NB4 (cell line): ENCODE data around the gene SLC4A1.

Experiments used
- DNase-seq: peaks from one replicate; pipeline ENCODE4 v3.0.0; 2010; ENCODE audit warnings: low read depth
- H3K4me3 ChIP-seq: one replicate; pipeline ENCODE4 v1.5.1; 2011; ENCODE audit warnings: mild to moderate bottlenecking, low read depth, low read length, moderate library complexity
- CTCF ChIP-seq: IDR thresholded peaks from one replicate; pipeline ENCODE4 v1.5.1; 2012; ENCODE audit warnings: low read depth, low read length
- MAX ChIP-seq: IDR thresholded peaks from 2 replicates; pipeline ENCODE4 v1.6.1; 2011; ENCODE audit warnings: low read depth, low read length
- MYC ChIP-seq: IDR thresholded peaks from 2 replicates; pipeline ENCODE4 v1.6.1; 2011; ENCODE audit warnings: low read depth, low read length
- POLR2A ChIP-seq: IDR thresholded peaks from 2 replicates; pipeline ENCODE4 v1.6.1; 2011; ENCODE audit warnings: mild to moderate bottlenecking; ENCODE audit not compliant: insufficient read length; ENCODE audit errors: extremely low read depth

The SLC4A1 gene

DNA sequence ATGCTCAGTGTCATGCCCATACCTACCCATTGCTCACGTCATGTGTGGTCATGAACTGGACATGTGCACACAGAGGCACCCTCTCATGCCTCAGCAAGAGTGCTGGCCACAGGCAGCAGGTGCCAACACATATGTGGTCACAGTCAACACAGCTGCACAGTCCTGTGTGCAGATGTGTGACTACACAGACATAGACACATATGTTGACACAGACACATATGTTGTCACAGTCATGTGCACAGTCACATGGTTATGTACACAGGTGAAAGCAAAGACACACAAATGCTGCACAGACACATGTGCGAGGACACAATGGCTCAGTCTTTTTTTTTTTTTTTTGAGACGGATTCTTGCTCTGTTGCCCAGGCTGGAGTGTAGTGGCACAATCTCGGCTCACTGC, 11.3 kb downstream of the SLC4A1 start:
- H3K4me3 ChIP-seq, result no peak overlapping the region
- no peak for TF ChIP-seq CTCF
- TF ChIP-seq MYC, result no peak
- no peak for TF ChIP-seq POLR2A
- no peak for TF ChIP-seq MAX
- no peak for DNase-seq

GRCh38 chr17:44255915-44256314, 12.0 kb downstream of the SLC4A1 start:
- TF ChIP-seq POLR2A (no peak), MYC (no peak), CTCF (no peak), MAX (no peak)
- no peak overlapping the region for H3K4me3 ChIP-seq
- DNase-seq, result no peak

DNA sequence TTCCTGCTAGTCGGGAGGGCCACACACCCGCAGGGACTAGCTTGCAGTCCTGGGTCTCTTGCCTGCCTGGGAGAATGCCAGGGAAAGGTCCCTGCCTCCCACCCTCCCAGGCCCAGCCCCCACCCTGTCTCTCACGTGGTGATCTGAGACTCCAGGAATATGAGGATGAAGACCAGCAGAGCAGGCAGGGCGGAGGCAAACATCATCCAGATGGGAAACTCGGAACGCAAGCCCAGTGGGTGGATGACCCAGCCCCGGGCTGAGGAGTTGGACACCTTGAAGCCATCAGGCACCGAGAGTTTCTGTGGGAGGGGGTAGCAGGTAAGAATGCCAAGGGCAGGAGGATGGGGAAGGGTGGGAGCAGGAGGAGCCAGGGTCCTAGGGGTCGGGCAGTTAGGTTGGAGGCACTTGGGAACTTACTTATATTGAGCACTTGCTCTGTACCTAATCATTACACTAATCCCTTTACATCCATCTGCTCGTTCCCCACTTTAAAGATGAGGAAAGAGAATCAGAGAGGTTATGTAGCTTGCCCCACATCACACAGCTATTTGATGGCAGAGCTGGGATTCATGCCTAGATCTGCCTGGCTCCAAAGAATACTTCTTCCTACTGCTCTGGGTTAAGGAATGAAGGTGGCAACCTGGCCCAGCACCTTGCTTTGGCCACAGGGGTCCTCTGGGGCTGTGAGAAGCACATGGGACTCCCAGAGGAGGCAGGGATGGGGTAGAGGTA, 13.4 kb downstream of the SLC4A1 start:
- TF ChIP-seq MYC (no peak), CTCF (no peak), MAX (no peak), POLR2A (no peak)
- DNase-seq, result no peak
- H3K4me3 ChIP-seq, result no peak overlapping the region

- no peak for DNase-seq
- no peak for TF ChIP-seq CTCF
- TF ChIP-seq MYC, result no peak
- no peak overlapping the region for H3K4me3 ChIP-seq
These were observed 14.9 kb downstream of the SLC4A1 start for GRCh38 chr17:44253006-44253405.

DNA sequence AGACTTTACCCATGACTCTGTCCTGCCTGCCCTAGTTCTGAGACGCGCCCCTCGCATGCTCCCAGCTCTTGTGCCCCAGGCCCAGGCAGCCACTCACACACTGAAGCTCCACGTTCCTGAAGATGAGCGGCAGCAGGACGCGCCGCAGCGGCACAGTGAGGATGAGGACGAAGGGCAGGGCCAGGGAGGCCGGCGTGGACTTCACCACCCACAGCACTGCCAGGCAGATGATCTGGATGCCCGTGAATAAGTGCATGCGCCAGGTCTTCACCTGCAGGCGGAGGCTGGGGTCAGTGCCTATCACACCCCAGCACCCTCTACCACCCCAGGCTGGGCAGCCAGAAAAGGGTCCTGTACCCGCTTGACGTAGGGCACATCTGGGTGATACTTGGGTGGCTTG, 16.9 kb downstream of the SLC4A1 start:
- H3K4me3 ChIP-seq, result no peak overlapping the region
- no peak for DNase-seq
- no peak for TF ChIP-seq MYC
- no peak for TF ChIP-seq MAX
- TF ChIP-seq CTCF, result no peak
- no peak for TF ChIP-seq POLR2A
